GM18867 (cell line): ENCODE results near the gene LRRC75B.
A peak's percentile ranks its signal among the peaks of the same experiment; 100 is the strongest.
"Not testable (repeated sequence)": the region's sequence is repeated elsewhere in the genome, so short reads cannot be mapped to it uniquely, and the experiment has no call there.

Experiments
- ATAC-seq: cut with Tn5 transposase; IDR thresholded peaks from one replicate; pipeline ENCODE4 v1.9.1; 2021; ENCODE audit warnings: mild to moderate bottlenecking, moderate library complexity; ENCODE audit not compliant: unreplicated experiment

Gene LRRC75B

GRCh38 chr22:24555165-24556039, 37.5 kb downstream of the LRRC75B start, which contains the start of gene SNRPD3:
Gene SNRPD3 (plus strand): TSS chr22:24555999. CDS start chr22:24557675, 1,676 bp downstream.
- ATAC-seq = peak; percentile 75

GRCh38 chr22:24554313-24555164, 38.3 kb downstream of the LRRC75B start, which contains the start of gene GUCD1:
Gene GUCD1 (minus strand): TSS chr22:24555138. CDS start chr22:24554991, 147 bp downstream.
- ATAC-seq = peak; percentile 4

GRCh38 chr22:24553597-24554312, 39.1 kb downstream of the LRRC75B start:
- no peak for ATAC-seq

- not testable (repeated sequence) for ATAC-seq
These were observed 40.2 kb downstream of the LRRC75B start for GRCh38 chr22:24552503-24553286.

- no peak for ATAC-seq
These were observed 41.9 kb downstream of the LRRC75B start for GRCh38 chr22:24550902-24551435.

GRCh38 chr22:24550028-24550901, 42.6 kb downstream of the LRRC75B start:
- ATAC-seq = no peak

- ATAC-seq = no peak
These were observed 44.1 kb downstream of the LRRC75B start for GRCh38 chr22:24548812-24549211.

GRCh38 chr22:24543679-24544243, 49.1 kb downstream of the LRRC75B start:
- ATAC-seq = no peak

GRCh38 chr22:24543185-24543601, 49.7 kb downstream of the LRRC75B start:
- ATAC-seq = no peak

GRCh38 chr22:24542641-24543040, 50.2 kb downstream of the LRRC75B start:
- ATAC-seq = no peak

- ATAC-seq = no peak
These were observed 51.0 kb downstream of the LRRC75B start for GRCh38 chr22:24541681-24542515.

GRCh38 chr22:24540470-24540869, 52.4 kb downstream of the LRRC75B start:
- no peak for ATAC-seq

- ATAC-seq = no peak
These were observed 56.8 kb downstream of the LRRC75B start for GRCh38 chr22:24536089-24536488.
